GM12801 (cell line): Measurements from ENCODE around the gene MBD6.

Experiments used
- TF ChIP-seq, protein P1 (sequence below): IDR thresholded peaks from one replicate; pipeline ENCODE4 v1.5.1; 2011; ENCODE audit warnings: control low read depth; ENCODE audit not compliant: insufficient read length; ENCODE audit errors: extremely low read depth

MBD6 gene

DNA sequence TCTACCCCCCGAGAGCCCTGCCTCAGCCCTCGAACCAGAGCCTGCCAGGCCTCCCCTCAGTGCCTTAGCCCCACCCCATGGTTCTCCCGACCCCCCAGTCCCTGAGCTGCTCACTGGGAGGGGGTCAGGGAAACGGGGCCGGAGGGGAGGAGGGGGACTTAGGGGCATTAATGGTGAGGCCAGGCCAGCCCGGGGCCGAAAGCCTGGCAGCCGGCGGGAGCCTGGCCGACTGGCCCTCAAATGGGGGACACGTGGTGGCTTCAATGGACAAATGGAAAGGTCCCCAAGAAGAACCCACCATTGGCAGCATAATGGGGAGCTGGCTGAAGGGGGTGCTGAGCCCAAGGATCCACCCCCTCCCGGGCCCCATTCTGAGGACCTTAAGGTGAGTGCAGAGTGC lies 5.6 kb downstream of the MBD6 start:
- TF ChIP-seq, protein P1, sequence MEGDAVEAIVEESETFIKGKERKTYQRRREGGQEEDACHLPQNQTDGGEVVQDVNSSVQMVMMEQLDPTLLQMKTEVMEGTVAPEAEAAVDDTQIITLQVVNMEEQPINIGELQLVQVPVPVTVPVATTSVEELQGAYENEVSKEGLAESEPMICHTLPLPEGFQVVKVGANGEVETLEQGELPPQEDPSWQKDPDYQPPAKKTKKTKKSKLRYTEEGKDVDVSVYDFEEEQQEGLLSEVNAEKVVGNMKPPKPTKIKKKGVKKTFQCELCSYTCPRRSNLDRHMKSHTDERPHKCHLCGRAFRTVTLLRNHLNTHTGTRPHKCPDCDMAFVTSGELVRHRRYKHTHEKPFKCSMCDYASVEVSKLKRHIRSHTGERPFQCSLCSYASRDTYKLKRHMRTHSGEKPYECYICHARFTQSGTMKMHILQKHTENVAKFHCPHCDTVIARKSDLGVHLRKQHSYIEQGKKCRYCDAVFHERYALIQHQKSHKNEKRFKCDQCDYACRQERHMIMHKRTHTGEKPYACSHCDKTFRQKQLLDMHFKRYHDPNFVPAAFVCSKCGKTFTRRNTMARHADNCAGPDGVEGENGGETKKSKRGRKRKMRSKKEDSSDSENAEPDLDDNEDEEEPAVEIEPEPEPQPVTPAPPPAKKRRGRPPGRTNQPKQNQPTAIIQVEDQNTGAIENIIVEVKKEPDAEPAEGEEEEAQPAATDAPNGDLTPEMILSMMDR = no peak

DNA sequence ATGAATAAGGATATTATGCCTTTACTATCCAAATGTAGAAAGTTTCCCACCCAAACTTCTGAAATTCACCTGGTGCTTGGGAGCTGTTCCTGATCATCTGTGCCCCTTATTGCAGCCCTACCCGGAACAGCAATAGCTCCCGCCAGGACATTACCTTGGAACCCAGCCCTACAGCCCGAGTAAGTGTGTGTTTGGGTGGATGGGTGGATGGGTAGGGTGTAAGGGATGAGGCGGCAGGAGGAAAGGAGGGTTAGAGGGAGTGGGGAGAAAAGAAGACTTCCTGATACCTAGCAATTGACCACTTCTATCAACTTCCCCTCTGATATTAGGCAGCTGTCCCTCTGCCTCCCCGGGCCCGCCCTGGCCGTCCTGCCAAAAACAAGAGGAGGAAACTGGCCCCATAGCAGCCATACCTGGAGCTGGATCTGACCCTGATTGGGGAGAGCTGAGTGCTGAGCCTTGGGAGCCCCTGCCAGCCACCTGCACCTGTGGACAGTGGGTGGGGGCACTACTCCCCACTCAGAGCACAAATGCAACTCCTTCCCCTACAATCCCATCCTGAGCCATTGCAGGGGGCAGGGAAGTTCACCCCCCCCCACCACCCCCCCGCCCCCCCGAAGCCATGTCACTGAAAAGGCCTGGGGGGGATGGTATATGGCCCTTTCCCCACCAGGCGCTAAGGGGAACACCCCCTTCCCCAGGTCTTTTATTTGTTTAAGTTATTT lies 6.4 kb downstream of the MBD6 start:
- TF ChIP-seq, protein P1 = no peak

DNA sequence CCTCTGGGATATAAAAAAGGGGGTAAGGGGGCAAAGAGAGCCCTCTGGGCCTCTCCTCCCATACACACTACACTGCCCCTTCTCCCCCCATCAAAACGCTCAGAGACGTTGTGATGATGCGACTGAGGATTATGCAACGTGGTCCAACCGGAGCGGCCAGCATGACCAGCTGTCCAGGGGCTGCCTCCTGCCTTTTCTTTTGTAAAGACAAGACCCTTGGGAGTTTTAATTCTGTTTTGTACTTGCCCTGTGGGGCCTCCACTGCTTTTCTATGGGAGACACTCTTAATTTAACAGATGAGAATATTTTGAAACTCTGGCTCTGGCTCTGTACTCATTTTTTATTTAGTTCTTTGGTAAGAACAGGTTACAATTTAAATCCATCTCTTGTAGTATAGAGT lies 7.2 kb downstream of the MBD6 start:
- TF ChIP-seq, protein P1 = no peak

DNA sequence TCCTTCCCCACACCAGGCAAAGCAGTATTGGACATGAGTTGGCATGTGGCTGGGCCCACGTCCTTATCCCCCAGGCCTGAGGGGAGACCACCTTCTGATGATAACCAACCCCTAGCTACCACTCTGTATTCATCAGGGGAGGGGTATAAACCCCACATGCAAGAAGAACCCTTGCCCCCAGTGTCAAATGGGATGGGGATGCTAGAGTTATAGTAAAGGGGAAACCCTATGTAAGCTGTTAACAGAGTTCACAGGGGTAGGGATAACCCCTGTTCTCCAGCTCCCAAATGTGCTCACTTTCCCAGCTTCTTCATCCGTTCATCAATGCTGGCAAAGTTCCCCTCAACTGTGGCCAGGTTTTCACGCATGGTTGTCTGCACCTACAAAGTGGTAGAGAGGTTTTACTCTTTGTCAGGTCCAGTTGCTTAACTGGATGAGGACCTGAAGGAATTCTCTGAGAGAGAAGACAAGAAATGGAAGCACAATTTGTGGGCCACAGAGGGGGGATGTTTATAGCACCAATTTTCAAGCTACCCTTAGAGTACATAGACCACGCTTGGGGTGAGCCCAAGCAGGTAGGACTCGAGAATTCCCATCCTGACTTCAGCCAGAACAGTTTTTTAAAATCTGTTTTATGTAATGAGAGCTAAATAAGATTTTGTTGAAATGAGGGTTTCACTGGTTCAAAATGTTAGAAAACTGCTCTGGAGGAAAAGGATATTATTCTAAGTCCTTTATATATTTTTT lies 7.9 kb downstream of the MBD6 start:
- TF ChIP-seq, protein P1 = no peak

DNA sequence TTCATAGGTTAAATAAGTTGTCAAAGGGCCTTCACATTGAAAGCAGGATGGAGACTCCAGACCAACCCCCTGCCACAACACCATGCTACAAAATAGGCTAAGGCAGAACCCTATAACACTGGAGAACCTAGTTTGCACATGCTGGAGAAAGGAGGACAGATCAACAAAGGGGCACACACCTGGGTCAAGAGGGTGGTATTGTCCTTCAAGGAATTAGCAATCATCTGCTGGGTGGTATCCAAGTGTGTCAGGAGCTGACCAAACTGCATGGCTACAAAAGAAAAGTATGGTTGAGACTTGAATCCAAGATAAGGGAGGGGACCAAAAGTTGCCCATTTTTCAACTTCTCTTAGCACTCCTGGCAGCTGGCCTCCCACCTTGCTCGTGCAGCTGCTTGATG lies 9.2 kb downstream of the MBD6 start:
- TF ChIP-seq, protein P1 = no peak

DNA sequence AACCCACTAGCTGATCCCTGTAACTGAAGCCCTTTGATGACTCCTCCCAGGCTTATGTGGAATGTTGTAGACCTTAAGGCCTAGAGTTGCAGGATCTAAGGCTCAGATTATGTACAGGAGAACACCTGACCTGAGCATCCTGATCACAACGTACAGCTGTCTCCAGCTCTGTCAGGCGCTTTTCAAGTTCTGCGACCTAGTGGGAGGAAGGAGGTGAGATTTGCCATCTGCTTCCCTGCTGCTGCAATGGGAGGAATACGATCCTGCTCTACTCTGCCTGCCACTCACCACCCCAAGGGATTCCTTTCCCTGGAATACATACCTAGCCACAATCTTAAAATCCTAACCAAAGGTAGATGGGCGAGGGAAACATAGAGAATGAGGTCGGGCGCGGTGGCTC lies 10.5 kb downstream of the MBD6 start:
- TF ChIP-seq, protein P1 = no peak

DNA sequence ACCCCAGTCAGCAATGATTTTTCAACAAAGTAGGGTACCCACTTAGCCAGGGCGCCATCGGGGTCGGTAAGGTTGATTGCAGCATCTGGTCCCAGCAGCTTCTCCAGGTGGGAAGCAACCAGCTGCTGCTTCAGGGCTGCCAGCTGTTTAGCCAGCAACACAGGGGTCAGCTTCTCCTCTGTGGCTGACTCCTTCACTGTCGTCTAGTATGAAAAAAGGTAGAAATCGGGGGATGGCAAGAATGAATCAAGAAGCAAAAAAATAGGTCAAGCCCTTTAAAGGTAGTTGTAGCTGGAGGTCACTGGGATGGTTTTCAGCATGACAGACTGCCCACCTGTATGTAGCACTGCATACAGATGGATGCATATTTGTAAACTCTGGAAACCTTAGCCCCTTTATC lies 11.6 kb downstream of the MBD6 start:
- TF ChIP-seq, protein P1 = no peak
